HG03095 (cell line): ENCODE data around the gene GPR160.

ENCODE experiments used
- ATAC-seq: cut with Tn5 transposase; IDR thresholded peaks from one replicate; pipeline ENCODE4 v1.9.1; 2021; ENCODE audit warnings: moderate library complexity; ENCODE audit not compliant: unreplicated experiment

GPR160 gene

GRCh38 chr3:170027233-170028102, 10.3 kb upstream of the GPR160 start:
- no peak for ATAC-seq

GRCh38 chr3:170033489-170033888, 4.3 kb upstream of the GPR160 start:
- no peak for ATAC-seq

GRCh38 chr3:170038434-170039110, 777 bp downstream of the GPR160 start:
- ATAC-seq: peak; percentile 11

GRCh38 chr3:170040418-170040817, 2.6 kb downstream of the GPR160 start:
- ATAC-seq: no peak

- ATAC-seq: no peak
Observed at GRCh38 chr3:170043506-170043905, 5.7 kb downstream of the GPR160 start.

GRCh38 chr3:170044271-170044670, 6.5 kb downstream of the GPR160 start:
- no peak for ATAC-seq

GRCh38 chr3:170044795-170045244, 7.0 kb downstream of the GPR160 start:
- ATAC-seq: peak; percentile 63

GRCh38 chr3:170046269-170047132, 8.7 kb downstream of the GPR160 start:
- ATAC-seq: no peak

GRCh38 chr3:170047133-170047404, 9.3 kb downstream of the GPR160 start:
- ATAC-seq: no peak

- no peak for ATAC-seq
Observed at GRCh38 chr3:170049146-170050000, 11.6 kb downstream of the GPR160 start.

- no peak for ATAC-seq
Observed at GRCh38 chr3:170050753-170051152, 13.0 kb downstream of the GPR160 start.

- no peak for ATAC-seq
Observed at GRCh38 chr3:170052398-170052797, 14.6 kb downstream of the GPR160 start.

- ATAC-seq: no peak
Observed at GRCh38 chr3:170054204-170054603, 16.4 kb downstream of the GPR160 start.

GRCh38 chr3:170055209-170055608, 17.4 kb downstream of the GPR160 start:
- peak; percentile 68 for ATAC-seq

- ATAC-seq: peak; percentile 86
Observed at GRCh38 chr3:170056710-170057454, 19.1 kb downstream of the GPR160 start.

GRCh38 chr3:170057550-170057949, 19.8 kb downstream of the GPR160 start:
- ATAC-seq: no peak

- no peak for ATAC-seq
Observed at GRCh38 chr3:170058127-170058526, 20.3 kb downstream of the GPR160 start.

GRCh38 chr3:170059447-170059846, 21.7 kb downstream of the GPR160 start:
- ATAC-seq: no peak

- ATAC-seq: no peak
Observed at GRCh38 chr3:170062068-170062467, 24.3 kb downstream of the GPR160 start.

- ATAC-seq: no peak
Observed at GRCh38 chr3:170062769-170063168, 25.0 kb downstream of the GPR160 start.
